Measurements from ENCODE around the gene PLAGL2. TPM values are rescaled to one million over a fixed set of nuclear protein-coding genes. Genes with fewer than 3 reads are reported as not detected.

The PLAGL2 gene
- total RNA-seq, 1 experiment from 2014 or later: 40.4 TPM

- POLR2A ChIA-PET (ENCODE audit: low non-redundant PET): no interaction called here
- TF ChIP-seq, protein P1, sequence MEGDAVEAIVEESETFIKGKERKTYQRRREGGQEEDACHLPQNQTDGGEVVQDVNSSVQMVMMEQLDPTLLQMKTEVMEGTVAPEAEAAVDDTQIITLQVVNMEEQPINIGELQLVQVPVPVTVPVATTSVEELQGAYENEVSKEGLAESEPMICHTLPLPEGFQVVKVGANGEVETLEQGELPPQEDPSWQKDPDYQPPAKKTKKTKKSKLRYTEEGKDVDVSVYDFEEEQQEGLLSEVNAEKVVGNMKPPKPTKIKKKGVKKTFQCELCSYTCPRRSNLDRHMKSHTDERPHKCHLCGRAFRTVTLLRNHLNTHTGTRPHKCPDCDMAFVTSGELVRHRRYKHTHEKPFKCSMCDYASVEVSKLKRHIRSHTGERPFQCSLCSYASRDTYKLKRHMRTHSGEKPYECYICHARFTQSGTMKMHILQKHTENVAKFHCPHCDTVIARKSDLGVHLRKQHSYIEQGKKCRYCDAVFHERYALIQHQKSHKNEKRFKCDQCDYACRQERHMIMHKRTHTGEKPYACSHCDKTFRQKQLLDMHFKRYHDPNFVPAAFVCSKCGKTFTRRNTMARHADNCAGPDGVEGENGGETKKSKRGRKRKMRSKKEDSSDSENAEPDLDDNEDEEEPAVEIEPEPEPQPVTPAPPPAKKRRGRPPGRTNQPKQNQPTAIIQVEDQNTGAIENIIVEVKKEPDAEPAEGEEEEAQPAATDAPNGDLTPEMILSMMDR (conservative IDR thresholded peaks at IDR 0.05; ENCODE audit: low read depth, low read length): no peak
- no peak for TF ChIP-seq EZH2 (IDR thresholded peaks at IDR 0.05; ENCODE audit: borderline replicate concordance, low read depth, low read length, poor library complexity, severe bottlenecking)
- no TSS peak for BruUV-seq (replicated peaks)
- Histone ChIP-seq H3K9me3 (ENCODE audit: low read depth, low read length, poor library complexity, severe bottlenecking) (no peaks in the 10 kb centered on the region), H3K27me3 (replicated peaks; ENCODE audit: insufficient read depth, low read depth, low read length, poor library complexity) (no peaks in the 10 kb centered on the region), H3K4me3 (ENCODE audit: low read depth, low read length, poor library complexity, severe bottlenecking) (no peak overlapping the region), H3K4me1 (ENCODE audit: insufficient read depth, low read length, poor library complexity, severe bottlenecking) (peaks cover 18% of the 10 kb centered on the region), H3K27ac (ENCODE audit: low read depth, low read length, poor library complexity, severe bottlenecking) (no peak overlapping the region), H3K36me3 (ENCODE audit: insufficient read depth, low read length, poor library complexity, severe bottlenecking) (peaks cover 32% of the 10 kb centered on the region)
- CTCF ChIA-PET: no interaction called here
- intact Hi-C loops (cut with micrococcal nuclease; ENCODE audit: unreplicated experiment): no loop called here
- DNase-seq (ENCODE audit: low spot score): no peak
Observed at GRCh38 chr20:32209850-32210605, 2.5 kb upstream of the PLAGL2 start.

DNA sequence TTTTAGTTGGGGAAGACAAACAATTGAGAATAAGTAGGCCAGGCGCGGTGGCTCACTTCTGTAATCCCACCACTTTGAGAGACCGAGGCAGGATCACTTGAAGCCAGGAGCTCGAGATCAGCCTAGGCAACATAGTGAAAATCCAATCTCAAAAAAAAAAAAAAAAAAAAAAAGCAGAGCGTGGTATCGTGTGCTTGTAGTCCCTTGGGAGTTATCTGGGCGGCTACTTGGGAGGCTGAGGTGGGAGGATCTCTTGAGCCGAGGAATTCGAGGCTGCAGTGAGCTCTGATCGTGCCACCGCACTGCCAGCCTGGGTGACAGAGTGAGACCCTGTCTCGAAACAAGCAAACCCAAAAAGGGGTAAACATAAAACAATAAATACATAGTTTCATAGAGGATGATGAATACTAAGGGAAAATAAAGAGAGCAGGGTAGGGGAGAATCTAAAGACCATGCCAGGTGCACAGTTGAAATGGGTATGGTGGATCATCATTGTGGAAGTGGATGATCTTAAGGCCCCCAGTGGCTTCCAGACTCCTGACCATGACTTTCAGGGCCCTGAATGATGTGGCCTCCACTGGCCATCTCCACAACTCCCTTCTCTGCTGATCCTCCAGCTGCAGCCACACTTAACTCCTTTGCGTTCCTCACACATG lies 1.1 kb upstream of the PLAGL2 start:
- ChIA-PET CTCF (no interaction called here), POLR2A (ENCODE audit: low non-redundant PET) (no interaction called here)
- peaks cover 24% of the 10 kb centered on the region for H3K4me1 ChIP-seq (ENCODE audit: insufficient read depth, low read length, poor library complexity, severe bottlenecking)
- peaks cover 24% of the 10 kb centered on the region for H3K36me3 ChIP-seq (ENCODE audit: insufficient read depth, low read length, poor library complexity, severe bottlenecking)
- H3K27ac ChIP-seq (ENCODE audit: low read depth, low read length, poor library complexity, severe bottlenecking): peak overlapping the region; percentile 95
- intact Hi-C loops (cut with micrococcal nuclease; ENCODE audit: unreplicated experiment): no loop called here
- no TSS peak for BruUV-seq (replicated peaks)
- no peaks in the 10 kb centered on the region for H3K9me3 ChIP-seq (ENCODE audit: low read depth, low read length, poor library complexity, severe bottlenecking)
- H3K27me3 ChIP-seq (replicated peaks; ENCODE audit: insufficient read depth, low read depth, low read length, poor library complexity): no peaks in the 10 kb centered on the region
- no peak for TF ChIP-seq EZH2 (IDR thresholded peaks at IDR 0.05; ENCODE audit: borderline replicate concordance, low read depth, low read length, poor library complexity, severe bottlenecking)
- TF ChIP-seq, protein P1 (conservative IDR thresholded peaks at IDR 0.05; ENCODE audit: low read depth, low read length): no peak
- peak overlapping the region; percentile 71 for H3K4me3 ChIP-seq (ENCODE audit: low read depth, low read length, poor library complexity, severe bottlenecking)
- no peak for DNase-seq (ENCODE audit: low spot score)

GRCh38 chr20:32206760-32207625 lies 550 bp downstream of the PLAGL2 start:
- H3K27me3 ChIP-seq (replicated peaks; ENCODE audit: insufficient read depth, low read depth, low read length, poor library complexity): no peaks in the 10 kb centered on the region
- TF ChIP-seq EZH2 (IDR thresholded peaks at IDR 0.05; ENCODE audit: borderline replicate concordance, low read depth, low read length, poor library complexity, severe bottlenecking): no peak
- TF ChIP-seq, protein P1 (conservative IDR thresholded peaks at IDR 0.05; ENCODE audit: low read depth, low read length): no peak
- H3K27ac ChIP-seq (ENCODE audit: low read depth, low read length, poor library complexity, severe bottlenecking): peak overlapping the region; percentile 95
- intact Hi-C loops (cut with micrococcal nuclease; ENCODE audit: unreplicated experiment): no loop called here
- POLR2A ChIA-PET (ENCODE audit: low non-redundant PET): no interaction called here
- H3K4me3 ChIP-seq (ENCODE audit: low read depth, low read length, poor library complexity, severe bottlenecking): peak overlapping the region; percentile 71
- H3K4me1 ChIP-seq (ENCODE audit: insufficient read depth, low read length, poor library complexity, severe bottlenecking): peaks cover 26% of the 10 kb centered on the region
- no peak for DNase-seq (ENCODE audit: low spot score)
- H3K9me3 ChIP-seq (ENCODE audit: low read depth, low read length, poor library complexity, severe bottlenecking): no peaks in the 10 kb centered on the region
- H3K36me3 ChIP-seq (ENCODE audit: insufficient read depth, low read length, poor library complexity, severe bottlenecking): peaks cover 25% of the 10 kb centered on the region
- no TSS peak for BruUV-seq (replicated peaks)
- CTCF ChIA-PET: no interaction called here

Data from A673 (cell line).